ENCODE data around the gene FAM83D. TPM values are rescaled to one million over a fixed set of nuclear protein-coding genes. Genes with fewer than 3 reads are reported as not detected.

FAM83D gene
- total and polyA plus RNA-seq, 2 experiments from 2014 or later = 33.3 to 91.3 TPM

- no peak overlapping the region for H3K4me2 ChIP-seq
- peaks cover 33% of the 10 kb centered on the region for H3K36me3 ChIP-seq (ENCODE audit: insufficient read depth)
- no peak for DNase-seq (ENCODE audit: low spot score)
- no peaks in the 10 kb centered on the region for H3K27me3 Mint-ChIP-seq (ENCODE audit: insufficient read depth, low read depth, poor library complexity)
- no peak for TF ChIP-seq ZNF114 (CRISPR knock-in tag; IDR thresholded peaks at IDR 0.05)
- TF ChIP-seq, protein P1, sequence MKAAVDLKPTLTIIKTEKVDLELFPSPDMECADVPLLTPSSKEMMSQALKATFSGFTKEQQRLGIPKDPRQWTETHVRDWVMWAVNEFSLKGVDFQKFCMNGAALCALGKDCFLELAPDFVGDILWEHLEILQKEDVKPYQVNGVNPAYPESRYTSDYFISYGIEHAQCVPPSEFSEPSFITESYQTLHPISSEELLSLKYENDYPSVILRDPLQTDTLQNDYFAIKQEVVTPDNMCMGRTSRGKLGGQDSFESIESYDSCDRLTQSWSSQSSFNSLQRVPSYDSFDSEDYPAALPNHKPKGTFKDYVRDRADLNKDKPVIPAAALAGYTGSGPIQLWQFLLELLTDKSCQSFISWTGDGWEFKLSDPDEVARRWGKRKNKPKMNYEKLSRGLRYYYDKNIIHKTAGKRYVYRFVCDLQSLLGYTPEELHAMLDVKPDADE (IDR thresholded peaks at IDR 0.05) = no peak
- no peak for TF ChIP-seq REST (IDR thresholded peaks at IDR 0.05; ENCODE audit: unreplicated experiment)
- TF ChIP-seq ZNF331 (CRISPR knock-in tag; IDR thresholded peaks at IDR 0.05; ENCODE audit: low read depth) = no peak
- TF ChIP-seq CTCF (conservative IDR thresholded peaks at IDR 0.05; ENCODE audit: low read depth in 2 of 2) = no peak
- TF ChIP-seq NANOG (IDR thresholded peaks at IDR 0.05; ENCODE audit: borderline replicate concordance) = no peak
- TF ChIP-seq JUNB (IDR thresholded peaks at IDR 0.05; ENCODE audit: unreplicated experiment) = no peak
- H3K4me1 ChIP-seq (ENCODE audit: insufficient read depth) = no peaks in the 10 kb centered on the region
- no peaks in the 10 kb centered on the region for H3F3A ChIP-seq (replicated peaks; ENCODE audit: low read depth)
- peaks cover 45% of the 10 kb centered on the region for H3K36me3 Mint-ChIP-seq (ENCODE audit: low read depth)
- no peak overlapping the region for H3K4me3 Mint-ChIP-seq
- H3K27ac Mint-ChIP-seq = no peak overlapping the region
- ATAC-seq = no peak
- no peak overlapping the region for H2AFZ ChIP-seq
- H3K4me1 Mint-ChIP-seq = no peaks in the 10 kb centered on the region
- H3K27me3 ChIP-seq (ENCODE audit: insufficient read depth) = no peaks in the 10 kb centered on the region
- no peaks in the 10 kb centered on the region for H3K79me2 ChIP-seq (replicated peaks; ENCODE audit: insufficient read depth)
- H3K9me3 Mint-ChIP-seq = no peaks in the 10 kb centered on the region
- H4K20me1 ChIP-seq (replicated peaks; ENCODE audit: insufficient read depth) = peaks cover 4% of the 10 kb centered on the region; the same call in 1 of the 2 replicates
- H3K4me3 ChIP-seq = no peak overlapping the region
- H3K27ac ChIP-seq (ENCODE audit: low read depth) = no peak overlapping the region
- no peaks in the 10 kb centered on the region for H3K9me2 ChIP-seq (ENCODE audit: insufficient read depth)
These were observed 74.0 kb downstream of the FAM83D start for GRCh38 chr20:38999965-39000910.

Small RNAs within 50 kb of the gene (small RNA-seq; reads per million reads assigned to genes)
- 0.07 reads per million for gene AL023803.1 (ENCODE audit: low replicate concordance)

Other genes starting within 250 kb of the FAM83D start
- 0.08 and 0.87 TPM in 2 replicates for gene SLC32A1, start 201.9 kb upstream of the FAM83D start, total RNA-seq (2014; rRNA removed; shearing (Covaris generic))
- gene SLC32A1, start 201.9 kb upstream of the FAM83D start, polyA plus RNA-seq (2016; fragmentation: Nextera tagmentation; extraction: Ambion mirVana) = 0.09 TPM in 1 of 2 replicates, not detected in the other
- gene ACTR5, start 178.0 kb upstream of the FAM83D start, total RNA-seq (2014; rRNA removed; shearing (Covaris generic)) = 19.6 and 21.8 TPM in 2 replicates
- 8.4 and 9.1 TPM in 2 replicates for gene ACTR5, start 178.0 kb upstream of the FAM83D start, polyA plus RNA-seq (2016; fragmentation: Nextera tagmentation; extraction: Ambion mirVana)
- gene PPP1R16B, start 120.7 kb upstream of the FAM83D start, total RNA-seq (2014; rRNA removed; shearing (Covaris generic)) = 11.5 and 12.0 TPM in 2 replicates
- 1.5 and 1.6 TPM in 2 replicates for gene PPP1R16B, start 120.7 kb upstream of the FAM83D start, polyA plus RNA-seq (2016; fragmentation: Nextera tagmentation; extraction: Ambion mirVana)
- gene DHX35, start 35.9 kb downstream of the FAM83D start, total RNA-seq (2014; rRNA removed; shearing (Covaris generic)) = 20.1 and 25.9 TPM in 2 replicates
- 8.3 TPM in 2 replicates for gene DHX35, start 35.9 kb downstream of the FAM83D start, polyA plus RNA-seq (2016; fragmentation: Nextera tagmentation; extraction: Ambion mirVana)

Measured in GM23338 (cell line).